HG03045 (cell line): ENCODE measurements around the gene BRD4.

ENCODE experiments used
- ATAC-seq: cut with Tn5 transposase; IDR thresholded peaks from one replicate; pipeline ENCODE4 v1.9.1; 2021; ENCODE audit warnings: mild to moderate bottlenecking, moderate library complexity; ENCODE audit not compliant: unreplicated experiment

Gene BRD4

GRCh38 chr19:15251749-15252397, 80.5 kb downstream of the BRD4 start:
- no peak for ATAC-seq

GRCh38 chr19:15251010-15251748, 81.2 kb downstream of the BRD4 start:
- no peak for ATAC-seq

- no peak for ATAC-seq
Measured at GRCh38 chr19:15250640-15250993, 81.7 kb downstream of the BRD4 start.

GRCh38 chr19:15249972-15250639, 82.2 kb downstream of the BRD4 start:
- no peak for ATAC-seq

GRCh38 chr19:15249528-15249874, 82.8 kb downstream of the BRD4 start:
- ATAC-seq, result no peak

- no peak for ATAC-seq
Measured at GRCh38 chr19:15248648-15249527, 83.5 kb downstream of the BRD4 start.

- ATAC-seq, result no peak
Measured at GRCh38 chr19:15248106-15248505, 84.2 kb downstream of the BRD4 start.

GRCh38 chr19:15247107-15248014, 85.0 kb downstream of the BRD4 start:
- ATAC-seq, result no peak

- ATAC-seq, result no peak
Measured at GRCh38 chr19:15246198-15246481, 86.2 kb downstream of the BRD4 start.

GRCh38 chr19:15245370-15246197, 86.8 kb downstream of the BRD4 start:
- no peak for ATAC-seq

- no peak for ATAC-seq
Measured at GRCh38 chr19:15244808-15245207, 87.5 kb downstream of the BRD4 start.

- ATAC-seq, result no peak
Measured at GRCh38 chr19:15244106-15244803, 88.1 kb downstream of the BRD4 start.

GRCh38 chr19:15243236-15243957, 88.9 kb downstream of the BRD4 start:
- no peak for ATAC-seq

GRCh38 chr19:15241259-15241910, 91.0 kb downstream of the BRD4 start:
- no peak for ATAC-seq

GRCh38 chr19:15240515-15240914, 91.8 kb downstream of the BRD4 start:
- no peak for ATAC-seq

- ATAC-seq, result no peak
Measured at GRCh38 chr19:15239337-15239949, 92.9 kb downstream of the BRD4 start.

- ATAC-seq, result no peak
Measured at GRCh38 chr19:15238639-15239155, 93.6 kb downstream of the BRD4 start.
